HG03565 (cell line): Measurements from ENCODE around the gene QKI.
A peak's percentile ranks its signal among the peaks of the same experiment; 100 is the strongest.

Experiments
- ATAC-seq: cut with Tn5 transposase; IDR thresholded peaks from one replicate; pipeline ENCODE4 v1.9.1; 2021; ENCODE audit warnings: mild to moderate bottlenecking, moderate library complexity; ENCODE audit not compliant: unreplicated experiment

QKI gene

DNA sequence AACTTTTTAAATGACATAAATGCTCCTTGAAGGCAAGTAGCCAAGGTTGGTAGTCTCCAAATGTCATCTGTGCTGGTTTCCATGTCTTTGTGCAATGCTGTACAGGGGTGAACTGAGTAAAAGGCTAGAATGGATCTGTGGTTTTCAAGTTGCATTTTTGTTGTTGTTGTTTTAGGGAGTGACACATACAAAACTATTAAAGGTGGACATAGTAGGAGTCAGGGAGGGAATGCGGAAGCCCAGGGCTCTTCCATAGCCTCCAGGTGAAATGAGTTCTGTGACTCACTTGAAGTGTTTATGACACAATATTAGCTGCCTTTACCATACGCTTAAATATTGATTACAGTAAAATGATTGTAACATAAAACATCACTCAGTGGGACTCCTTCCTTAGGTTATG is 22.5 kb upstream of the QKI start:
- no peak for ATAC-seq

DNA sequence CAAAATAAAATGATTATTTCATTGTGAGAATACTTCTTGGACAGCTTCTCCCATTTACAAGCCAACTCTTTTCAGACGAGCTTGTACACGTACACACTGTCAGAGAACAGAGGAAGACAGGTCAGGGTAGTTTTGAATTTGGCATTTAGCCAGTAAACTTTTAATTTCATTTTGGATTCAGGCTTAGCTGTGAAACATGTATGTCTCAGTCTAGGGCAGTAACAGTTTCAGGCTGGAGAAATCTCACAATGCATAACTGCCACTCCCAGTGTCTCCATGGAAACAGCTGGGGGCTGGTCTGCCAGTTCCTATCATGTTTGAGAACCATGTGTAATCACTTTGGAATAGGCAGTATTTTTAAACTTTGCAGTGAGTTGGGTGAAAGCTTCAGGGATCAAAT is 22.0 kb upstream of the QKI start:
- ATAC-seq = no peak

GRCh38 chr6:163393923-163394322 is 20.6 kb upstream of the QKI start:
- ATAC-seq = no peak

DNA sequence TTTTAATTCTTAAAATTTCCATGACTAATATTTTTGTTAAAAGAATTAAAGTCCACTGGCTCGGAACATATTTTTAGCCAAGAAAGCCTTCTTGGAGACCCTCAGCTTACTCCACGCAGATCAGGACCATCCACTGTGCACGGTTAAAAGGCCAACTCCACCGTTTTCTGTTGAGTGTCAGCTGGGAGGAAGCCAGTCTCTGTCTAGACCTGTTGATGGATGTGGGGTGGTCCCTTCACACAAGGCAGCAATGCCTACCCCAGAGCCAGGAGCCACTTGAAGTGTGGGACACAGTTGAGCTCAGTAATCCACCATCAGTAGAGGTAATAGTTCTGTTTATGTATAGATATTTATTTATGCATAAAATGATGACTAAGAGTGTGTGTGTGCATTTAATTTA is 19.9 kb upstream of the QKI start:
- ATAC-seq = no peak

DNA sequence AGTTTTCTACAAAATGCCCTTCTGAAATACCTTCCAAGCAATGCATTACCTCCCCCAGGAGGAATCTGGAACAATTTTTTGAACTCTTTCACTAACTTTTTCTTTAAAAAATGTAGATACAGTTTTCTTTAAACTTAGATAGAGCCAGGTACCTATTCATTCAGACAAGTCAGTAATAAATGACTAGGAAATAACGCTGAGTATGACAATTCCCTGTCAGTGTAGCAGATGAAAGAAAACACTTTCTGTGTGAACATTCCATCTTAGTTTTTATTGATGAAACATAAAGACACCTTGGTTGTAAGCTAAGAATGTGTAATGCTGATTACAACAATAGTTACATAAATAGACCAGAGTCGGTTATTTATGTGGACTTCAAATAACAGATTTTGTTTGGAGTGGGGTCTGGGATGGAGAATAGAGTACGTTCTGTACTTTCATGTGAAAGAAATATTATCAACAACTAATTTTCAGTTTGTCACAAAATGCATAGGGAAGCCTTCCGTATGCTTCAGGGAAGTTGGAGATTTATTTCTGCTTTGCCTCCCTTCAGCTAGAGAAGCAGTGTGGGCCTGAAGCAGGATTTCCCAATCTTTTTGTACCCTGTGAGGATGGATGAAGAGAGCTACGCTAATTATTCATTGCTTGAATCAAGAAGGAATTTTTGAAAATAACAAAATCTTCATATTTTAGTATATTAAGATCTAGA is 19.2 kb upstream of the QKI start:
- no peak for ATAC-seq

- no peak for ATAC-seq
These were observed 18.7 kb upstream of the QKI start for GRCh38 chr6:163395831-163396185.

- no peak for ATAC-seq
These were observed 17.2 kb upstream of the QKI start for GRCh38 chr6:163397326-163397725.

GRCh38 chr6:163398115-163398514 is 16.4 kb upstream of the QKI start:
- no peak for ATAC-seq

GRCh38 chr6:163398815-163399214 is 15.7 kb upstream of the QKI start:
- ATAC-seq = no peak

DNA sequence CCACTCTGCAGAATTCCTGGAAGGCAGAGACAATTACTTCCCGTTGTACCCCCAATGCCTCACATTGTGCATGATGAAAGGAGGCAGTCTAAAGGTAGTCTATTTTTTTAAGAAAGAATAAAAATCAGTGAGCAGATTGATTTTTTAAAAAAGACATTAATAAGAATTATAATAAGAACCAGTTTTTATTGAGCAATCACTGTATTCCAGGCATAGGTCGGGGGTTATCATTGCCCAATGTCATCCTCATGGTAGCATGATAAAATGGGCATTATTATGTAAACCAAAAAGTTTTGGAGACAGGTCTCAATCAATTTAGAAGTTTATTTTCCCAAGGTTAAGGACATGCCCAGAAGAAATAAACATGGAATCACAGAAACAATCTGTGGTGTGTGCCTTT is 14.0 kb upstream of the QKI start:
- no peak for ATAC-seq

DNA sequence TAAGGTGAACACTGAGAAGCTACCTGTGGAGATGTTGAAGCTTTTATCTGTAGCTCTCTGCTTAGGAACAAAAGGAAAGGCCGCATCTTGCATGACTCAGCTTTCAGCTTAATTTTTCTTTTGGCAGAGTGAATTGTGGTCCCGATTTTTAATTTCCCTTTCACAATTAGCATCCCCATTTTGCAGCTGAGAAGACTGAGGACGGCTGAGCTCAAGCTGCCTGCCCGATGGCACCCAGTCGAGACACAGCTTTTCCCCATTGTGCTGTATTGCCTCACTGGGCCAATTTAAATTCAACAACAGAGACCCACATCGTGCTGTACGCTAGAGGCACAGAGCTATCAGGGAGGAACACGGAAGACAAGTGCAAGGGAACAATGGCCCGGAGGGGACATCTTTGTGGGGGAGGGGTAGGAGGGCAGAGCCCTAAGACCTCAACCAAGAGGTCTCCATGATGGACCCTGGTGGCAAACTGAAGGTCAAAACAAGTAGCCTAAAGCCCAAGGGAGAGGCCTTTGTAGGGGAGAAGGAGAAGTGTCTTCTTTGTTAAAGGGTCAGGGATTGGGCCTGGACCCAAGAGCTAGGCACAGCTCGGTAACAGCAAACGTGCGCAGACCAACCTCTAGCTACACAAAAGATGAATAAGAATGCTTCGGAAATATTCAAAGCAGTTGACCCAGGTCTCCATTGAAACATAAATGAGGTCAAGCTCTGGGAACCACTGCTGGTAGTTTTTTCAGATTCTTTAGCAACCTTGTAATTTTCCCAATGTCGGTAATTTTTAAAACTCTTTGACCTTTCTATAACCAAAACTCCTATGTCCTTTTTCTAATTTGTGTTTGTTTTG is 13.3 kb upstream of the QKI start:
- ATAC-seq = no peak

DNA sequence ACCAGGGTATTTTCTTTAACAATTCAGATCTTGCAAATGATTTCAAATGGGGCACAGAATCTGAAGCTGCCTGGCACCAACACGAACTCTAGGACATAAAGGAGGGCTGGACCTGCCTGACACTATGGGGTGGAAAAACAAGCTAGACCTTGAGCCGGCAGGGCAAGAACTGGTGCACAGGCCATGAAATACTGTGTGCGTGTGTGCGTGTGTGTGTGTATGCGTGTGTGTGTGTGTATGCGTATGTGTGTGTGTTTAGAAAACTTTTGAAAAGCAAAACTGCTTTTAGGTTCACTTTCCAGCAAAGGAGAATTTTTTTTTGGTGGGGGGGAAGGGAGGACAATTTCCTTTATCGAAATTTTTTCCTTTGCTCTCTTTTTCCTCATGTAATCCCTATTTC is 11.9 kb upstream of the QKI start:
- ATAC-seq = no peak

DNA sequence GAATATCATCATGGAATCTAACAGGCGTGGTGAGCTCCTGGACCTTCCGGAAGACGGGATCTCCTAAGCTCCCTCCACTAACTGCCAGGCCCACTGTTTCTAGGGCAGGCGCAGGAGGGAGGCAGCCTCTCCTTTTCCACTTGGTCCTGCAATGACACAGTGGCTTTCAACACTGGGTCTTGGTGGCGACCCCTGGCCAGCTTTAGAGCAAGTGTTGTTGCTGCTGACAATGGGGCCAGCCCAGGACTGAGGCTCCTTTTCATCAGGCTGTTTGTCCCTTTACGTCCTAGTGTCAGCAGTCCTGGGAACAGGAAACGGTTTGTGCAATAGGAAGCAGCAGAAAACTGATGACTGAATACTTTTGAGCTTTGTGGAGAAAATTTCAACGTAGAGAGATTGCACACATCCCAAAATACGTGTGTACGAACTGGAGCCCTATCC is 9.7 kb upstream of the QKI start:
- ATAC-seq = no peak

GRCh38 chr6:163405412-163406309 is 8.9 kb upstream of the QKI start:
- peak; percentile 58 for ATAC-seq

DNA sequence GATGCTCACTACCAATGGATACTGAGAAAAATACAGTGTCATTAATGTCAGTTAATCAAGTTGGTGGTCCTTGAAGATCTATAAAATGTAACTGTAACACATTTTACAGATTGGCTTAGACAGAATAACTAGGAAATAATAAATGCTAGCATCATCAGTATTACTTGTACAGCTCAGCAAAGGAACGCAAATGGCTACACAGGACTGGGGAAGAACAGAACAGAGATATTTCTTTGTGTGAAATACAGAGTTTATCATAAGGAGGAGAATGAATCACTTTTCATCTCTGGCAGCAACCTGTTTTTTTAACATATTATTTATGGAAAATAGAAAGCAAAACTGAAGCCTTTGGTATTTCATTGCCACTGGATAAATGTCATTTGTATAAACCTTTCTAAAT is 8.2 kb upstream of the QKI start:
- peak; percentile 7 for ATAC-seq

DNA sequence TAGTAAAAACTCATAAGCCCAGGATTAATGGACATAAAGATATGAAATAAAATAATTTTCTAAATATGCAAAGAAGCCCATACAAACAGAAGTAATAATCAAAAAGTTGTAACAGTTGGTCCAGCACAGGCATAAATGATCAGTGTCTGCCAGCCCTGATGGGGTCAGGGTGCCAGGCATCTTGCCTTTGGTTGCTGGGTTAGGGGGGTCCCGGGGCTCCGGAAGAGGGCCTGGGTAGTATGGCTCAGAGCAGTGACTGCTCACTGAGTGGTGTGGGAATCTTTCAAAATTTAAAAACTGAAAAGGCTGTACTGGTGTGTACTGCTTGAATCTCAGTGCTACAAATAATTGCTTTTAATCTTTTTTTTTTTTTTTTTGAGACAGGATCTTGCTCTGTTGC is 7.7 kb upstream of the QKI start:
- ATAC-seq = no peak

DNA sequence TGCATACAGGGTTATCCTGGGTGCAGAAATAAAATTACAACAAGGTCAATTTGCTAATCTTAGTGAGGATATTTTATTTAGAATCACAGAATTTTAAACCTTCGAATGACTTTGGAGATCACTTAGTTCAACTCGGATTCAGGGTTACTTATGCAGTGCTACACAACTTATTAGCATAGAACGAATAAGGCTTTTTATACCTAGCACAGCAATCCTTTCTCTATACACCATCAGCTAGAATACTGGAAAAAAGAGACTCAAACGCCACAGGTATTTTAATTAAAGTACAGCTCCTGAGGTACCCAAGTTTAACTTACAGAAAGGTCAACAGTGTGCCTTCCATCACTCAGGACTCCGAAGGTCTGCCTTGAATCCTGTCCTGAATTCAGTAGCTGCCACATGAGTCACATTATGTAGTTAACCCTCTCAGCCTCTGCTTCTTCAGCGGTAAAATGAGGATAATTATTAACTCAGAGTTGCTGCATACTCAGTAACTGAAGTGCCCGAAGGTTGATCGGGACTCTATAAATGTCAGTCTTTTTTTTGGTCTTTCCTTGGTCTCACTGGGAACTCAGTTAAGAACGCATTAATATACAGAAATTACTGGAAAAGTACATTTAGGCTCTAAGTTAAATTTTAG is 6.0 kb upstream of the QKI start:
- no peak for ATAC-seq

DNA sequence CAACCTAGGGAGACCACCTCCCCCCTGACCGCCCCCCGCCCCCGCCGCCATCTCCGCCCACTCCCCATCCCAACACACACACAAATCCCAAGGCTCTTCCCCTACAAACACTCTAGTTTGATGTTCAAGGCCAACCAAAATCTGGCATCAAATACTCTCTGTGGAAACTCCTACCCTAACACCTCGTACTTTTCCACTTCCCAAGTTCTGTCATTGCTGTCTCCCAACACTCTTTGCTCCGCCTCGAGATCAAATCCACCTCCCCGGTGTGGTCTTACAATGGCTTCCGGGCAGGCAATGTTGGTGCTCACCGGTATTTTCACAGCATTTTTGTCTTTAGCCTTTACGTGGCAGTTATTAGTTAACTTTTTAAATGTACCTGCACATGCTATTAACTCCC is 4.8 kb upstream of the QKI start:
- no peak for ATAC-seq

- ATAC-seq = no peak
These were observed 2.2 kb upstream of the QKI start for GRCh38 chr6:163412341-163412740.

DNA sequence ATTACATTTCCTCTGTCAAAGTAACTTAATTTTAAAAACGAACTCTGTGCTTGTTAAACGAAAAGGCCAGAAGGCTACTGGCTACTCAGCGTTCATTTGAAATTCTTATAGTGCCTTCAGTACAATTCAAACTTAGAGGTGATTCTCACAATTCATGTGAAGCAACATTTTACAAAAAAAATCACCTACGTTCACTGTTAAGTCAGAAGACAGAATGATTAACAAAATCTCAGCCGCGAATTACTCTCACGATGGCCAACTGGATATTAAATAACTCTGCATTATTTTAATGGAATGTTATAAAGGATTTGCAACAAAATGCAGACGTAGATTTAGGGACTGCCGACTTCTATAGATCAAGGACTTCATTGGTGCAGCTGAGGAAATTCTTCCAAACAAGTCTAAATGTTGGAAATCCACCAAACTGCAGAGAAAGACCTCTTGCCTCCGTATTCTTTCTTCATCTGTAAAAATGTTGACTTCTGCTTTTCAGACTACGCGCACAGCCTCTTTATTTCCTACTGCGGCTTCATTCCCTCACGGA is 1.6 kb upstream of the QKI start:
- ATAC-seq = no peak
